Mucosa of stomach (tissue), 1 donor: ENCODE data around the gene SCG2.

Source experiments
- H3K27me3 ChIP-seq: one replicate; pipeline ENCODE4 v1.7.0; 2013; ENCODE audit warnings: mild to moderate bottlenecking, low read length; ENCODE audit not compliant: control insufficient read depth, insufficient read depth
- H3K36me3 ChIP-seq: one replicate; pipeline ENCODE4 v1.7.0; 2013; ENCODE audit warnings: low read length; ENCODE audit not compliant: control insufficient read depth, insufficient read depth
- H3K4me1 ChIP-seq: one replicate; pipeline ENCODE4 v1.7.0; 2013; ENCODE audit warnings: mild to moderate bottlenecking, low read length; ENCODE audit not compliant: control insufficient read depth, insufficient read depth
- H3K4me3 ChIP-seq: one replicate; pipeline ENCODE4 v1.7.0; 2013; ENCODE audit warnings: low read length
- H3K9ac ChIP-seq: one replicate; pipeline ENCODE4 v1.7.0; 2013; ENCODE audit warnings: mild to moderate bottlenecking, low read length, moderate library complexity
- H3K9me3 ChIP-seq: one replicate; pipeline ENCODE4 v1.7.0; 2013; ENCODE audit warnings: mild to moderate bottlenecking, low read length, moderate library complexity; ENCODE audit not compliant: control insufficient read depth
- donor health status: Pancreatic carcinoma.

Gene SCG2

GRCh38 chr2:223589901-223590300, 12.3 kb downstream of the SCG2 start:
- Histone ChIP-seq H3K4me3 (no peak overlapping the region), H3K9me3 (no peaks in the 10 kb centered on the region), H3K27me3 (no peaks in the 10 kb centered on the region), H3K36me3 (no peaks in the 10 kb centered on the region), H3K9ac (no peak overlapping the region), H3K4me1 (no peaks in the 10 kb centered on the region)

GRCh38 chr2:223588251-223588650, 13.9 kb downstream of the SCG2 start:
- H3K9ac ChIP-seq = no peak overlapping the region
- H3K27me3 ChIP-seq = no peaks in the 10 kb centered on the region
- H3K4me1 ChIP-seq = no peaks in the 10 kb centered on the region
- no peaks in the 10 kb centered on the region for H3K36me3 ChIP-seq
- no peak overlapping the region for H3K4me3 ChIP-seq
- no peaks in the 10 kb centered on the region for H3K9me3 ChIP-seq

- H3K9ac ChIP-seq = no peak overlapping the region
- no peaks in the 10 kb centered on the region for H3K36me3 ChIP-seq
- no peak overlapping the region for H3K4me3 ChIP-seq
- H3K4me1 ChIP-seq = no peaks in the 10 kb centered on the region
- no peaks in the 10 kb centered on the region for H3K9me3 ChIP-seq
- H3K27me3 ChIP-seq = no peaks in the 10 kb centered on the region
These were observed 14.9 kb downstream of the SCG2 start for GRCh38 chr2:223587301-223587700.

- H3K4me1 ChIP-seq = no peaks in the 10 kb centered on the region
- no peaks in the 10 kb centered on the region for H3K27me3 ChIP-seq
- H3K36me3 ChIP-seq = no peaks in the 10 kb centered on the region
- H3K9me3 ChIP-seq = no peaks in the 10 kb centered on the region
- H3K4me3 ChIP-seq = no peak overlapping the region
- H3K9ac ChIP-seq = no peak overlapping the region
These were observed 15.9 kb downstream of the SCG2 start for GRCh38 chr2:223586261-223586660.

GRCh38 chr2:223585666-223586065, 16.5 kb downstream of the SCG2 start:
- H3K4me1 ChIP-seq = no peaks in the 10 kb centered on the region
- H3K9ac ChIP-seq = no peak overlapping the region
- no peaks in the 10 kb centered on the region for H3K36me3 ChIP-seq
- no peaks in the 10 kb centered on the region for H3K9me3 ChIP-seq
- H3K4me3 ChIP-seq = no peak overlapping the region
- no peaks in the 10 kb centered on the region for H3K27me3 ChIP-seq

- H3K4me1 ChIP-seq = no peaks in the 10 kb centered on the region
- no peak overlapping the region for H3K9ac ChIP-seq
- H3K36me3 ChIP-seq = no peaks in the 10 kb centered on the region
- no peaks in the 10 kb centered on the region for H3K9me3 ChIP-seq
- H3K4me3 ChIP-seq = no peak overlapping the region
- H3K27me3 ChIP-seq = no peaks in the 10 kb centered on the region
These were observed 20.2 kb downstream of the SCG2 start for GRCh38 chr2:223582001-223582400.

GRCh38 chr2:223580951-223581350, 21.2 kb downstream of the SCG2 start:
- H3K9ac ChIP-seq = peak overlapping the region; percentile 12
- no peaks in the 10 kb centered on the region for H3K9me3 ChIP-seq
- no peaks in the 10 kb centered on the region for H3K4me1 ChIP-seq
- H3K4me3 ChIP-seq = no peak overlapping the region
- H3K36me3 ChIP-seq = no peaks in the 10 kb centered on the region
- H3K27me3 ChIP-seq = no peaks in the 10 kb centered on the region

GRCh38 chr2:223578846-223579245, 23.3 kb downstream of the SCG2 start:
- H3K27me3 ChIP-seq = no peaks in the 10 kb centered on the region
- H3K4me3 ChIP-seq = no peak overlapping the region
- H3K9ac ChIP-seq = no peak overlapping the region
- no peaks in the 10 kb centered on the region for H3K9me3 ChIP-seq
- no peaks in the 10 kb centered on the region for H3K36me3 ChIP-seq
- H3K4me1 ChIP-seq = no peaks in the 10 kb centered on the region

GRCh38 chr2:223576873-223577272, 25.3 kb downstream of the SCG2 start:
- Histone ChIP-seq H3K9me3 (no peaks in the 10 kb centered on the region), H3K4me1 (no peaks in the 10 kb centered on the region), H3K36me3 (no peaks in the 10 kb centered on the region), H3K27me3 (no peaks in the 10 kb centered on the region), H3K4me3 (no peak overlapping the region), H3K9ac (no peak overlapping the region)

GRCh38 chr2:223570784-223571183, 31.4 kb downstream of the SCG2 start:
- Histone ChIP-seq H3K27me3 (no peaks in the 10 kb centered on the region), H3K4me1 (no peaks in the 10 kb centered on the region), H3K36me3 (no peaks in the 10 kb centered on the region), H3K9me3 (no peaks in the 10 kb centered on the region), H3K4me3 (no peak overlapping the region), H3K9ac (no peak overlapping the region)

- H3K9me3 ChIP-seq = no peaks in the 10 kb centered on the region
- no peaks in the 10 kb centered on the region for H3K4me1 ChIP-seq
- H3K4me3 ChIP-seq = no peak overlapping the region
- H3K9ac ChIP-seq = no peak overlapping the region
- no peaks in the 10 kb centered on the region for H3K27me3 ChIP-seq
- H3K36me3 ChIP-seq = no peaks in the 10 kb centered on the region
These were observed 35.8 kb downstream of the SCG2 start for GRCh38 chr2:223566396-223566795.

- Histone ChIP-seq H3K4me1 (no peaks in the 10 kb centered on the region), H3K9ac (no peak overlapping the region), H3K27me3 (no peaks in the 10 kb centered on the region), H3K36me3 (no peaks in the 10 kb centered on the region), H3K9me3 (no peaks in the 10 kb centered on the region), H3K4me3 (no peak overlapping the region)
These were observed 38.7 kb downstream of the SCG2 start for GRCh38 chr2:223563462-223563861.

- no peak overlapping the region for H3K9ac ChIP-seq
- H3K9me3 ChIP-seq = no peaks in the 10 kb centered on the region
- no peaks in the 10 kb centered on the region for H3K36me3 ChIP-seq
- no peaks in the 10 kb centered on the region for H3K4me1 ChIP-seq
- H3K27me3 ChIP-seq = no peaks in the 10 kb centered on the region
- H3K4me3 ChIP-seq = no peak overlapping the region
These were observed 40.1 kb downstream of the SCG2 start for GRCh38 chr2:223562078-223562477.
